ENCODE results near the gene DENND4C. TPM values are rescaled to one million over a fixed set of nuclear protein-coding genes. Genes with fewer than 3 reads are reported as not detected.
"Not testable (repeated sequence)": the region's sequence is repeated elsewhere in the genome, so short reads cannot be mapped to it uniquely, and the experiment has no call there.

The DENND4C gene
- total RNA-seq, 1 donor from 2014 or later, result 31.3 TPM

DNA sequence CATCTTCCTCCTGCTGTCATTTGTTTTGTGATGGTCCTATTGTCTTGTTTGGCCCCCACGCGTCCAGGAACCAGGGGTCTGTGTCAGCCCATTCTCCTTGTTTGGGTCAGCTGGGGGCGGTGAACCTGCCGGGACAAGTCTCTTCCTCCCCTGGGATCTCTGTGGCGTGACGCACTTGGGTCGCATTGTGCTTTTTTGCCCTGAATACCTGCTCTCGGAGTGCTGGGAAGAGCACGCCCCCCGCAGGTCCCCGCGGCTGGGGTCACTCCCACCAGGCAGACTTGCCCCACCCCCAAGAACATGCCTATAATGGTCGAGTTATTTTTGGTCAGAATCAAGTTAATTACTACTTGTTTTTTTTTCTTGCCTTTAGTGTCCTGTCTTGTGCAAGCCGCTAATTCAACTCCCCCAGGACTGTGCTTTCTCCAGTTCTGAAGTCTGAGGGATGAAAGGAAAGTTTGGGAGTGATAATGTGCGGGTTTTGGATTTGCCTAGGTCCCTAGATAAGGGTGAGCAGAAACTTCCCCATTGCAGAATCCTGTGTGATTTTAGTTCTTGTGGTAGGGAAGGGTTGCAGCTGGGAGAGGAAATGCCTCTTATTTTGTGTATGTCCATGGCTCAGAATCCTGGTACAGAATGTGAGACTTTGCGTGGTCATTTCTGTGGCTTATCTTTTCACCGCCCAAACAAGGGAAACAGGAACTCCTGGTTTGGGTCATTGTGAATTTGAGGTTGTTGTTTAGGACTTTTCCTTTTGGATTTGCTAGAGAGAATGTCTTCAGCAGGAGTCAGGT lies 179.1 kb downstream of the DENND4C start:
- peak; percentile 5 for DNase-seq (ENCODE audit: low read depth)

- DNase-seq (ENCODE audit: low read depth), result no peak
Measured at GRCh38 chr9:19410195-19410503, 179.7 kb downstream of the DENND4C start.

GRCh38 chr9:19410594-19410993 lies 180.1 kb downstream of the DENND4C start:
- no peak for DNase-seq (ENCODE audit: low read depth)

DNA sequence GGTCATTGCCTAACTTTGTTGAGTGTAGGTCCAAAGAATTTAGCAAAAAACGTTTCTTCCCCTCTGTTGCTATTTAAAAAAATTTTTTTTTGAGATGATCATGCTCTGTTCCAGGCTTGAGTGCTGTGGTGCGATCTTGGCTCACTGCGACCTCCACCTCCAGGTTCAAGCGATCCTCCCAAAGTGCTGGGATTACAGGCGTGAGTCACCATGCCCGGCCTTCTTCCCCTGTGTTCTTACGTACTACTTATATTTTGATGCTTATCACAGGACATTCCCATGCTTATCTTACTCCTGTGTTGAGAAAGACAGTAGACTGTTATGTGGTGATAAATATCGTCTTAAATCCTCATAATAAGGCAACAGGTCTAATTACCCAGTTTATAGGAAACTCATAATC lies 180.8 kb downstream of the DENND4C start:
- no peak for DNase-seq (ENCODE audit: low read depth)

GRCh38 chr9:19413456-19413855 lies 183.0 kb downstream of the DENND4C start:
- not testable (repeated sequence) for DNase-seq (ENCODE audit: low read depth)

DNA sequence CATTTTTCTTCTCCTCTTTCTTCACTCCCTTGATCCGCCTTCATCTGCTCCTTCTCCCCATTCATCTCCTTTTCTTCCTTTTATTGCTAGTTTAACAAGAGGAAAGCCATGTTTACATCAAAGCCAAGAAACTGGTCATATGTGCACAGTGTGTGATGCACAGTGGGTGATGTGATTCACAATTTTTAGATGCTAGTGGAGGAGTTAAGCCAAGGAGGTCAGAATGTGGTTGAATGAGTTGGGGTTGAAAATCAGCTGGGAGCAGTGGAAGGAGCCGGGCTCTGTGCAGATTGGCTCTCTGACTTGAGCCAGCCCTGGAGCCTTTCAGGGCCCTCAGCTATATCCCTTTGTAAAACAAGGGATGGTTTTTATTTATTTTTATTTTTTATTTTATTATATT lies 185.7 kb downstream of the DENND4C start:
- DNase-seq (ENCODE audit: low read depth), result peak; percentile 34

DNA sequence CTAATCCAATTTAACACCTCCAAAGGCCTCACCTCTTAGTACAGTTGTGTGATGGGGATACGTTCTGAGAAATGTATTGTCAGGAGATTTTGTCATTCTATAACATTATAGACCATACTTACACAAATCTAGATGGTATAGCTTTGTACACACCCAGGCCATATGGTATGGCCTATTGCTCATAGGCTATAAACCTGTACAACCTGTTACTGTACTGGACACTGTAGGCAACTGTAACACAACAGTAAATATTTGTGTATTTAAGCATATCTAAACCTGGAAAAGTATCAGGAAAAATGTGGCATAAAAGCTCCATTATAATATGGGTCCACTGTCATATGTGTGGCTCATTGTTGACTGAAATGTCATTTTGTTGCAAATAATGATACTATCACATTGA lies 190.4 kb downstream of the DENND4C start:
- no peak for DNase-seq (ENCODE audit: low read depth)

Other genes starting within 250 kb of the DENND4C start
- 0.57 TPM in 1 of 2 replicates, not detected in the other for gene SAXO1, start 197.5 kb upstream of the DENND4C start, total RNA-seq
- gene RRAGA, start 181.3 kb upstream of the DENND4C start, total RNA-seq, result 42.8 and 54.0 TPM in 2 replicates
- 13.5 and 15.4 TPM in 2 replicates for gene HAUS6, start 127.8 kb upstream of the DENND4C start, total RNA-seq
- gene PLIN2, start 103.2 kb upstream of the DENND4C start, total RNA-seq, result 27.4 and 43.5 TPM in 2 replicates
- 758 and 824 TPM in 2 replicates for gene RPS6, start 149.5 kb downstream of the DENND4C start, total RNA-seq
- gene ACER2, start 178.3 kb downstream of the DENND4C start, total RNA-seq, result 1.3 and 1.8 TPM in 2 replicates